KMS-11 (cell line): ENCODE data around the gene KCTD20.

ENCODE experiments used
- H2AFZ ChIP-seq: fragments of 200-600 bp; sonication (generic); 2 replicates; pipeline ENCODE4 v1.6.1; 2016; ENCODE audit warnings: antibody characterized with exemption, mixed run types, low read depth
- H3K27ac ChIP-seq: fragments of 200-600 bp; sonication (generic); 2 replicates; pipeline ENCODE4 v1.6.1; 2016; ENCODE audit warnings: mild to moderate bottlenecking, mixed run types
- H3K27me3 ChIP-seq: fragments of 200-600 bp; sonication (generic); 2 replicates; pipeline ENCODE4 v1.6.1; 2017; ENCODE audit warnings: mild to moderate bottlenecking, low read depth, mixed run types, moderate library complexity; ENCODE audit not compliant: insufficient read depth
- H3K36me3 ChIP-seq: fragments of 200-600 bp; sonication (generic); 2 replicates; pipeline ENCODE4 v1.6.1; 2017; ENCODE audit warnings: mild to moderate bottlenecking, mixed run types; ENCODE audit not compliant: insufficient read depth
- H3K4me1 ChIP-seq: fragments of 200-600 bp; sonication (generic); 2 replicates; pipeline ENCODE4 v1.6.1; 2016; ENCODE audit warnings: mild to moderate bottlenecking, low read depth, mixed run types; ENCODE audit not compliant: poor library complexity, severe bottlenecking
- H3K4me2 ChIP-seq: fragments of 200-600 bp; sonication (generic); 2 replicates; pipeline ENCODE4 v1.7.0; 2016; ENCODE audit warnings: mild to moderate bottlenecking, mixed run types
- H3K4me3 ChIP-seq: fragments of 200-600 bp; sonication (generic); IDR thresholded peaks from 2 replicates; pipeline ENCODE4 v1.6.1; 2017; ENCODE audit warnings: low read depth, low read length, mixed read lengths; ENCODE audit not compliant: insufficient read depth
- H3K79me2 ChIP-seq: fragments of 200-600 bp; sonication (generic); 2 replicates; pipeline ENCODE4 v1.6.1; 2016; ENCODE audit warnings: low read depth, mixed run types; ENCODE audit not compliant: insufficient read depth
- H3K9ac ChIP-seq: fragments of 200-600 bp; sonication (generic); 2 replicates; pipeline ENCODE4 v1.6.1; 2016; ENCODE audit warnings: mild to moderate bottlenecking, mixed run types
- H4K20me1 ChIP-seq: fragments of 200-600 bp; sonication (generic); 2 replicates; pipeline ENCODE4 v1.6.1; 2016; ENCODE audit warnings: mild to moderate bottlenecking, mixed run types; ENCODE audit not compliant: insufficient read depth
- CTCF ChIP-seq: fragments of 200-600 bp; sonication (generic); conservative IDR thresholded peaks from 2 replicates; pipeline ENCODE4 v1.6.1; 2017; ENCODE audit warnings: low read depth, mild to moderate bottlenecking, antibody characterized with exemption, low read length, moderate library complexity, mixed read lengths

Gene KCTD20

GRCh38 chr6:36493319-36493718 lies 50.5 kb downstream of the KCTD20 start:
- Histone ChIP-seq H3K27ac (no peak overlapping the region), H3K36me3 (no peaks in the 10 kb centered on the region), H3K4me2 (no peak overlapping the region), H3K4me1 (no peaks in the 10 kb centered on the region), H3K27me3 (no peaks in the 10 kb centered on the region), H3K9ac (no peak overlapping the region), H4K20me1 (no peaks in the 10 kb centered on the region), H3K4me3 (no peak overlapping the region), H3K79me2 (no peaks in the 10 kb centered on the region), H2AFZ (no peak overlapping the region)
- no peak for TF ChIP-seq CTCF

- no peak for TF ChIP-seq CTCF
- Histone ChIP-seq H2AFZ (no peak overlapping the region), H3K4me2 (no peak overlapping the region), H3K4me1 (no peaks in the 10 kb centered on the region), H3K4me3 (no peak overlapping the region), H3K36me3 (no peaks in the 10 kb centered on the region), H4K20me1 (no peaks in the 10 kb centered on the region), H3K27ac (no peak overlapping the region), H3K27me3 (no peaks in the 10 kb centered on the region), H3K9ac (no peak overlapping the region), H3K79me2 (no peaks in the 10 kb centered on the region)
These were observed 51.1 kb downstream of the KCTD20 start for GRCh38 chr6:36493859-36494258.

GRCh38 chr6:36495086-36495485 lies 52.3 kb downstream of the KCTD20 start:
- Histone ChIP-seq H3K27ac (no peak overlapping the region), H3K36me3 (no peaks in the 10 kb centered on the region), H3K4me3 (no peak overlapping the region), H4K20me1 (no peaks in the 10 kb centered on the region), H2AFZ (no peak overlapping the region), H3K27me3 (no peaks in the 10 kb centered on the region), H3K79me2 (no peaks in the 10 kb centered on the region), H3K4me1 (no peaks in the 10 kb centered on the region), H3K9ac (no peak overlapping the region), H3K4me2 (no peak overlapping the region)
- TF ChIP-seq CTCF, result no peak

DNA sequence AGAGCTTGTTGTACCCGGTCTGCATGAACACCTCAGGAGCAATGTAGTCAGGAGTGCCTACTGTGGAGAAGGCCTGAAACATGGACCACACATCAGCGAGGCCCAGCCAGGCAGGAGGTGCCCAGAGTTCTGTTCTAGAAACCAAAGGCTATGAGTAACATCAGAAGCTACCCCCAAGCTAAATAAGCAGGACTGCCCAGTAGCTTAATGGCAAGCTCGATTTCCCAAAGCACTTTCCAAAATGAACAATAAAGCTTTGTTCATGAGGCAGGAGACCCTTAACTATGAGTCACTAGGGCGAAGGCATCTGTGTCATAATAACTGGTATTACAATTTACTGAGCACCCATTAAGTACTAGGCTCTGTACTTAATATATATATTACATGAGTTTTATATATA lies 57.1 kb downstream of the KCTD20 start:
- Histone ChIP-seq H3K4me1 (no peaks in the 10 kb centered on the region), H2AFZ (no peak overlapping the region), H3K9ac (no peak overlapping the region), H3K4me3 (no peak overlapping the region), H3K4me2 (no peak overlapping the region), H4K20me1 (no peaks in the 10 kb centered on the region), H3K36me3 (no peaks in the 10 kb centered on the region), H3K27me3 (no peaks in the 10 kb centered on the region), H3K79me2 (no peaks in the 10 kb centered on the region), H3K27ac (no peak overlapping the region)
- TF ChIP-seq CTCF, result no peak

- no peak overlapping the region for H3K27ac ChIP-seq
- H4K20me1 ChIP-seq, result no peaks in the 10 kb centered on the region
- no peaks in the 10 kb centered on the region for H3K79me2 ChIP-seq
- H3K4me2 ChIP-seq, result no peak overlapping the region
- no peaks in the 10 kb centered on the region for H3K36me3 ChIP-seq
- TF ChIP-seq CTCF, result no peak
- H3K9ac ChIP-seq, result no peak overlapping the region
- H2AFZ ChIP-seq, result no peak overlapping the region
- no peaks in the 10 kb centered on the region for H3K27me3 ChIP-seq
- no peak overlapping the region for H3K4me3 ChIP-seq
- no peaks in the 10 kb centered on the region for H3K4me1 ChIP-seq
These were observed 58.9 kb downstream of the KCTD20 start for GRCh38 chr6:36501686-36502085.
